Epithelial cell of proximal tubule (primary cell): ENCODE results near the gene GAB3. TPM values are rescaled to one million over a fixed set of nuclear protein-coding genes. Genes with fewer than 3 reads are reported as not detected.
"Not testable (repeated sequence)": the region's sequence is repeated elsewhere in the genome, so short reads cannot be mapped to it uniquely, and the experiment has no call there.

Experiments
- DNase-seq: peaks from one replicate; pipeline ENCODE4 v3.0.0-alpha.2; 2011; ENCODE audit warnings: low read depth
- H3K4me3 ChIP-seq: 2 replicates; pipeline ENCODE4 v1.5.1; 2011; ENCODE audit warnings: low read depth, mild to moderate bottlenecking, low read length
- total RNA-seq: library from RNA; depleted of rRNA; stranded (reverse); fragments of >200 nt; gene quantifications from 2 replicates; pipeline ENCODE4 v1.2.3, GENCODE V29; 2015
- TF ChIP-seq, protein P1 (sequence below): conservative IDR thresholded peaks from 2 replicates; pipeline ENCODE4 v1.5.1; 2012; ENCODE audit warnings: low read depth, mild to moderate bottlenecking, low read length

GAB3 gene
- total RNA-seq, 1 donor from 2014 or later: not detected

DNA sequence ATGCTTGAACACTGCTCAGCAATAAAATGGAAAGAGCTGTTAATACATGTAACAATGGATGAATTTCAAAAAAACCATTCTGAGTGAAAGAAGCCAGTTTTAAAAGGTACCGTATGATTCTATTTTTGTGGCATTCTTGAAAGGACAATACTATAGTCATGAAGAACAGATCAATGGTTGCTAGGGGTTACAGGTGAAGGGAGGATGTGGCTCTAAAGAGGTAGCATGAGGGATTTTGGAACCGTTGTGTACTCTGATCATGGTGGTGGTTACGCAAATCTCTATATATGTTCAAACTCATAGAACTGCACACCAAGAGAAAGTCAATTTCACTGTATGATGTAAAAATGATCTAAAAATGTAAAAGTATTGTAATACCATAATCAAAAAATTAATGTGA, 57.5 kb downstream of the GAB3 start:
- TF ChIP-seq, protein P1, sequence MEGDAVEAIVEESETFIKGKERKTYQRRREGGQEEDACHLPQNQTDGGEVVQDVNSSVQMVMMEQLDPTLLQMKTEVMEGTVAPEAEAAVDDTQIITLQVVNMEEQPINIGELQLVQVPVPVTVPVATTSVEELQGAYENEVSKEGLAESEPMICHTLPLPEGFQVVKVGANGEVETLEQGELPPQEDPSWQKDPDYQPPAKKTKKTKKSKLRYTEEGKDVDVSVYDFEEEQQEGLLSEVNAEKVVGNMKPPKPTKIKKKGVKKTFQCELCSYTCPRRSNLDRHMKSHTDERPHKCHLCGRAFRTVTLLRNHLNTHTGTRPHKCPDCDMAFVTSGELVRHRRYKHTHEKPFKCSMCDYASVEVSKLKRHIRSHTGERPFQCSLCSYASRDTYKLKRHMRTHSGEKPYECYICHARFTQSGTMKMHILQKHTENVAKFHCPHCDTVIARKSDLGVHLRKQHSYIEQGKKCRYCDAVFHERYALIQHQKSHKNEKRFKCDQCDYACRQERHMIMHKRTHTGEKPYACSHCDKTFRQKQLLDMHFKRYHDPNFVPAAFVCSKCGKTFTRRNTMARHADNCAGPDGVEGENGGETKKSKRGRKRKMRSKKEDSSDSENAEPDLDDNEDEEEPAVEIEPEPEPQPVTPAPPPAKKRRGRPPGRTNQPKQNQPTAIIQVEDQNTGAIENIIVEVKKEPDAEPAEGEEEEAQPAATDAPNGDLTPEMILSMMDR: no peak
- no peak for DNase-seq
- no peak overlapping the region for H3K4me3 ChIP-seq

DNA sequence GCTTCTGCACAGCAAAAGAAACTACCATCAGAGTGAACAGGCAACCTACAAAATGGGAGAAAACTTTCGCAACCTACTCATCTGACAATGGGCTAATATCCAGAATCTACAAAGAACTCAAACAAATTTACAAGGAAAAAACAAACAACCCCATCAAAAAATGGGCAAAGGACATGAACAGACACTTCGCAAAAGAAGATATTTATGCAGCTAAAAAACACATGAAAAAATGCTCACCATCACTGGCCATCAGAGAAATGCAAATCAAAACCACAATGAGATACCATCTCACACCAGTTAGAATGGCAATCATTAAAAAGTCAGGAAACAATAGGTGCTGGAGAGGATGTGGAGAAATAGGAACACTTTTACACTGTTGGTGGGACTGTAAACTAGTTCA, 60.4 kb downstream of the GAB3 start:
- not testable (repeated sequence) for DNase-seq, H3K4me3 ChIP-seq

DNA sequence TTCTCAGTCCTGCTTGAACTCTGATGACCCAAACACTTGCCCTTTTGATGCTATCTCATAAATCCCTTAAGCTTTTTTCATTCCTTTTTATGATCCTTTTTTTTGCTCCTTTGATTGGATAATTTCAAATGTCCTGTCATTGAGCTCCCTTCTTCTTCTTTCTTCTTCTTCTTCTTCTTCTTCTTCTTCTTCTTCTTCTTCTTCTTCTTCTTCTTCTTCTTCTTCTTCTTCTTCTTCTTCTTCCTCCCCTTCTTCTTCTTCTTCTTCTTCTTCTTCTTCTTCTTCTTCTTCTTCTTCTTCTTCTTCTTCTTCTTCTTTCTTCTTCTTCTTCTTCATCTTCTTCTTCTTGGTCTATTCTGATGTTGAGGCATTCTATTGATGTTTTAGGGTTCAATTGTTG, 78.8 kb downstream of the GAB3 start:
- DNase-seq, H3K4me3 ChIP-seq: not testable (repeated sequence)

DNA sequence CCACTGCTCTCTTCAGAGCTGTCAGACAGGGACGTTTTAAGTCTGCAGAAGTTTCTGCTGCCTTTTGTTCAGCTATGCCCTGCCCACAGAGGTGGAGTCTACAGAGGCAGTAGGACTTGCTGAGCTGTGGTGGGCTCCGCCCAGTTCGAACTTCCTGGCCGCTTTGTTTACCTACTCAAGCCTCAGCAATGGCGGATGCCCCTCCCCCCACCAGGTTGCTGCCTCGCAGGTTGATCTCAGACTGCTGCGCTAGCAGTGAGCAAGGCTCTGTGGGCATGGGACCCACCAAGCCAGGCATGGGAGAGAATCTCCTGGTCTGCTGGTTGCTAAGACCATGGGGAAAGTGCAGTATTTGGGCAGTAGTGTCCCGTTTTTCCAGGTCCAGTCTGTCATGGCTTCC, 80.0 kb downstream of the GAB3 start:
- H3K4me3 ChIP-seq, DNase-seq: not testable (repeated sequence)

DNA sequence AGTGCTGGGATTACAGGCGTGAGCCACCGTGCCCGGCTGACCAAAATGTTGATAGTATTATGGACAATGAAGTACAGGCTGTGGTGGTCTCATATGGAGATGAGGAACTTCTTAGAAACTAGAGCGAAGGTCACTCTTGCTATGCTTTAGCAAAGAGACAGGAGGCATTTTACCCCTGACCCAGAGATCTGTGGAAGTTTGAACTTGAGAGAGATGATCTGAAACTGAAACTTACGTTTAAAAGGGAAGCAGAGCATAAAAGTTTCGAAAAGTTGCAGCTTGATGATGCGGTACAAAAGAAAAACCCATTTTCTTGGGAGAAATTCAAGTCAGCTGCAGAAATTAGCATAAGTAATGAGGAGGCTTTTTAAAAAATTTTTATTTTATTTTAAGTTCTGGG, 89.0 kb downstream of the GAB3 start:
- no peak for DNase-seq
- TF ChIP-seq, protein P1: no peak
- H3K4me3 ChIP-seq: no peak overlapping the region

DNA sequence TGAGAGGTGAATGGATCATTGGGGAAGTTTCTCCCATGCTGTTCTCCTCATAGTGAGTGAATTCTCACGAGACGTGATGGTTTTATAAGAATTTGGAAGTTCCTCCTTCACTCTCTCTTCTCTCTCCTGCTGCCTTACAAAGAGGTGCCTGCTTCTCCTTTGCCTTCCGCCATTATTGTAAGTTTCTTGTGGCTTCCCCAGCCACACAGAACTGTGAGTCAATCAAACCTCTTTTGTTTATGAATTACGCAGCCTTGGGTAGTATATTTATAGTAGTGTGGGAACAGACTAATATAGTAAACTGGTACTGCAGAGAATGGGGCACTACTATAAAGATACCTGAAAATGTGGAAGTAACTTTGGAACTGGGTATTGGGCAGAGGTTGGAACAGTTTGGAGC, 89.7 kb downstream of the GAB3 start:
- H3K4me3 ChIP-seq: no peak overlapping the region
- TF ChIP-seq, protein P1: no peak
- DNase-seq: no peak

DNA sequence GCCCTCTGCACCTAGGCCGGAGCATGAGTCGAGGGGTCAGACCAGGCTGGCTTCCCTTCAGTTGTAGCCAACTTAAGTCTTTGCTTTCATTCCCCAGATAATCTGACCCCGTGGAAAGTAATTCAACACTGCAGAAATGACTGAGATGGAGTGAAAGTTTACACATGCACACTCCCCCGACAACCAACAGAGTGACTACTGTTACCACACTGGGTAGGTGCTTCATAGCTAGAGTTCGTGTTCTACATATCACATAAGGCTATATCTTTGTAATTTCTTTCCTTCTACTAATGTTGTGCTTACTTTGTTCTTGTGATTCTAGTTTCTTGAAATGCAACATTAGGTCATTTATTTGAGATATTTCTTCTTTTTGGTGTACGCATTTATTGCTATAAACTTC, 90.3 kb downstream of the GAB3 start:
- TF ChIP-seq, protein P1: no peak
- H3K4me3 ChIP-seq: no peak overlapping the region
- no peak for DNase-seq

DNA sequence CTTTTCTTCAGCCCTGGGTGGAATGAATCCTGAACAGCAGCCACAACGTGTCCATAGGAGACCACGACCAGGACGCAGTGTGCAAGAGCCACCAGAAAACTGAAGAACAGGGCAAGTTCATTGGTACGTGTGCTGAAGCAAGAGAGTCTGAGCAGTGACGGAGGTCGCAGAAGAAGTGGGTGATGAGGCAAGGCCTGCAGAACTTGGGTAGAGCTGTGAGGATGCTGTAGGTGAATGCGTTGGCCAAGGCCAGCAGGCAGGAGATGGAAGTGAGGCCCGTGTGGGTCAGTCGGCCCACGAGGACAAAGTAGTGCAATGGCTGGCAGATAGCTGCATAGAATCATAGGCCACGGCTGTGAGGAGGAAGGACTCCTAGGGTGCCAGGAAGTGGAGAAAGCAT, 91.9 kb downstream of the GAB3 start:
- no peak overlapping the region for H3K4me3 ChIP-seq
- TF ChIP-seq, protein P1: no peak

DNA sequence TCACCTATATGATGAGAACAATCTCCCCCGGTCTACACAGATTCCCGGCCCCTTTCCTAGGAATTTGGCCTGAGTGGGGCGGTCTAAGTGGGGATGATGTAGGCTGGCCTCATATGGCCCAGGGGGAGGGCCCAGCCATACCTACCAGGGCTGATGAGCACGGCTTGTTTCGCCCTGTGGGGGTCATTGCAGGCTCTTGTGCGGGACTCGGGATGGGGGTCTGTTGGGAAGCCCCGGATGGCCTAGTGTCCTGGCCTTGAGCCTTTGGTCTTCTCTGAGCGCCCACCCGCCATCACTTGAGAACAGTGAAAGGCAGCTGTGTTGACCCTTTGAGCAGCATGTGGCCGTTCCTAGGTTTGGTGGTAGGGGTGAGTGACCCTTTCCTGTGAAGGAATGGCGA, 92.7 kb downstream of the GAB3 start:
- TF ChIP-seq, protein P1: no peak
- no peak overlapping the region for H3K4me3 ChIP-seq
- no peak for DNase-seq

More for the DNA sequence above, 91.9 kb downstream of the GAB3 start:
- no peak for DNase-seq
